H1 (cell line): Measurements from ENCODE around the gene IGFL3. TPM values are rescaled to one million over a fixed set of nuclear protein-coding genes. Genes with fewer than 3 reads are reported as not detected.

ENCODE experiments used
- BCL11A ChIP-seq, 2 experiments: IDR thresholded peaks; one replicate each; pipeline ENCODE4 v1.6.1; 2011; ENCODE audit warnings: low read depth in 2 of 2, low read length in 2 of 2, mild to moderate bottlenecking in 2 of 2
- CBX5 ChIP-seq: fragments of 300-800, 300-1000 bp; sonication (generic); IDR thresholded peaks from 2 replicates; pipeline ENCODE4 v1.7.1; 2016; ENCODE audit warnings: antibody characterized with exemption, low read length, low read depth
- EGR1 ChIP-seq: IDR thresholded peaks from 2 replicates; pipeline ENCODE4 v1.6.1; 2011; ENCODE audit warnings: low read depth, low read length, borderline replicate concordance
- GABPA ChIP-seq: IDR thresholded peaks from 2 replicates; pipeline ENCODE4 v1.6.1; 2011; ENCODE audit warnings: mild to moderate bottlenecking, low read length, moderate library complexity, borderline replicate concordance; ENCODE audit not compliant: insufficient read depth
- JUND ChIP-seq: IDR thresholded peaks from 2 replicates; pipeline ENCODE4 v1.6.1; 2011; ENCODE audit warnings: mild to moderate bottlenecking, improper control_type of control experiment, low read length
- KDM1A ChIP-seq: fragments of 200-600, 300-600 bp; sonication (generic); IDR thresholded peaks from 2 replicates; pipeline ENCODE4 v1.7.1; 2016; ENCODE audit warnings: mild to moderate bottlenecking, low read length, borderline replicate concordance
- RXRA ChIP-seq: IDR thresholded peaks from 2 replicates; pipeline ENCODE4 v1.6.1; 2011; ENCODE audit warnings: low read depth, mild to moderate bottlenecking, low read length, moderate library complexity; ENCODE audit not compliant: insufficient read depth
- SP1 ChIP-seq: IDR thresholded peaks from 2 replicates; pipeline ENCODE4 v1.6.1; 2011; ENCODE audit warnings: low read depth, low read length
- TAF7 ChIP-seq: optimal IDR thresholded peaks from 2 replicates; pipeline ENCODE3; 2011; ENCODE audit warnings: low read depth, mild to moderate bottlenecking, inconsistent platforms, low read length, moderate library complexity, borderline replicate concordance
- TCF12 ChIP-seq: IDR thresholded peaks from 2 replicates; pipeline ENCODE4 v1.6.1; 2011; ENCODE audit warnings: low read depth, mild to moderate bottlenecking, low read length
- polyA plus RNA-seq, 7 experiments: library from polyadenylated mRNA; depleted of rRNA in 3 of 7; stranded (reverse) in 5 of 7; unstranded in 2 of 7; fragments of >200 nt in 5 of 7; fragments of 200-250 nt in 2 of 7; gene quantifications; 1 replicate in 5 of 7; 2 replicates in 1 of 7; 4 replicates in 1 of 7; pipeline versions ENCODE4 v1.2.1 to v1.2.3, GENCODE V29; 2011 to 2013; ENCODE audit warnings: missing spikeins in 2 of 7, mixed read lengths in 2 of 7
- total RNA-seq: library from RNA; stranded (reverse); fragmentation: NEBNext Ultra II Directional; extraction: Animal tissue kit (Norgen Biotek cat#: 25700); gene quantifications from 2 replicates; pipeline ENCODE4 v1.2.1, GENCODE V29; 2021
- TF ChIP-seq, protein P1 (sequence below): fragments of 300-600 bp; sonication (generic); IDR thresholded peaks from 2 replicates; pipeline ENCODE4 v1.7.1; 2012; ENCODE audit warnings: low read length, moderate library complexity, mild to moderate bottlenecking, inconsistent platforms; ENCODE audit not compliant: insufficient replicate concordance

Gene IGFL3
- total and polyA plus RNA-seq, 2 of the 8 experiments (the other 6 are each of a cell fraction or from before 2014, with no cell fraction given) = 0.12 TPM; not detected in 1

DNA sequence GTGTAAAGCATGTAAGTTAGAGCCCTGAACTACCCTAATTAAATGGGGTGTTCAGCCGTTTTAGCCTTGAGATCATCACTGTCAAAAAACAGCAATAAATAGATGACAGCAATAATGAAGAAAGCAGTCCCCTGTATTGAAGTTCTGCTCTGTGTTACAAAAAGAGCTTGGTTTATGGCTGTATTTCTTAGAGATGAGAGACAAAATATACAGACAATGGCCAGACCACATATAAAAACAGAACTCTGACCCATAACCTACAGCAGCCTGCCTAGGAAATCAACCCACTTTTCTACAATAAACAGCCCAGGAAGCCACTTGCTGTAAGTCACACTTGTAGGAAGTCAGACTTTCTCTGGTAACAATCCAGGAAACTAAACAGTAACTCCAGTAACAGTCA is 10.8 kb downstream of the IGFL3 start (continued):
- TF ChIP-seq, protein P1, sequence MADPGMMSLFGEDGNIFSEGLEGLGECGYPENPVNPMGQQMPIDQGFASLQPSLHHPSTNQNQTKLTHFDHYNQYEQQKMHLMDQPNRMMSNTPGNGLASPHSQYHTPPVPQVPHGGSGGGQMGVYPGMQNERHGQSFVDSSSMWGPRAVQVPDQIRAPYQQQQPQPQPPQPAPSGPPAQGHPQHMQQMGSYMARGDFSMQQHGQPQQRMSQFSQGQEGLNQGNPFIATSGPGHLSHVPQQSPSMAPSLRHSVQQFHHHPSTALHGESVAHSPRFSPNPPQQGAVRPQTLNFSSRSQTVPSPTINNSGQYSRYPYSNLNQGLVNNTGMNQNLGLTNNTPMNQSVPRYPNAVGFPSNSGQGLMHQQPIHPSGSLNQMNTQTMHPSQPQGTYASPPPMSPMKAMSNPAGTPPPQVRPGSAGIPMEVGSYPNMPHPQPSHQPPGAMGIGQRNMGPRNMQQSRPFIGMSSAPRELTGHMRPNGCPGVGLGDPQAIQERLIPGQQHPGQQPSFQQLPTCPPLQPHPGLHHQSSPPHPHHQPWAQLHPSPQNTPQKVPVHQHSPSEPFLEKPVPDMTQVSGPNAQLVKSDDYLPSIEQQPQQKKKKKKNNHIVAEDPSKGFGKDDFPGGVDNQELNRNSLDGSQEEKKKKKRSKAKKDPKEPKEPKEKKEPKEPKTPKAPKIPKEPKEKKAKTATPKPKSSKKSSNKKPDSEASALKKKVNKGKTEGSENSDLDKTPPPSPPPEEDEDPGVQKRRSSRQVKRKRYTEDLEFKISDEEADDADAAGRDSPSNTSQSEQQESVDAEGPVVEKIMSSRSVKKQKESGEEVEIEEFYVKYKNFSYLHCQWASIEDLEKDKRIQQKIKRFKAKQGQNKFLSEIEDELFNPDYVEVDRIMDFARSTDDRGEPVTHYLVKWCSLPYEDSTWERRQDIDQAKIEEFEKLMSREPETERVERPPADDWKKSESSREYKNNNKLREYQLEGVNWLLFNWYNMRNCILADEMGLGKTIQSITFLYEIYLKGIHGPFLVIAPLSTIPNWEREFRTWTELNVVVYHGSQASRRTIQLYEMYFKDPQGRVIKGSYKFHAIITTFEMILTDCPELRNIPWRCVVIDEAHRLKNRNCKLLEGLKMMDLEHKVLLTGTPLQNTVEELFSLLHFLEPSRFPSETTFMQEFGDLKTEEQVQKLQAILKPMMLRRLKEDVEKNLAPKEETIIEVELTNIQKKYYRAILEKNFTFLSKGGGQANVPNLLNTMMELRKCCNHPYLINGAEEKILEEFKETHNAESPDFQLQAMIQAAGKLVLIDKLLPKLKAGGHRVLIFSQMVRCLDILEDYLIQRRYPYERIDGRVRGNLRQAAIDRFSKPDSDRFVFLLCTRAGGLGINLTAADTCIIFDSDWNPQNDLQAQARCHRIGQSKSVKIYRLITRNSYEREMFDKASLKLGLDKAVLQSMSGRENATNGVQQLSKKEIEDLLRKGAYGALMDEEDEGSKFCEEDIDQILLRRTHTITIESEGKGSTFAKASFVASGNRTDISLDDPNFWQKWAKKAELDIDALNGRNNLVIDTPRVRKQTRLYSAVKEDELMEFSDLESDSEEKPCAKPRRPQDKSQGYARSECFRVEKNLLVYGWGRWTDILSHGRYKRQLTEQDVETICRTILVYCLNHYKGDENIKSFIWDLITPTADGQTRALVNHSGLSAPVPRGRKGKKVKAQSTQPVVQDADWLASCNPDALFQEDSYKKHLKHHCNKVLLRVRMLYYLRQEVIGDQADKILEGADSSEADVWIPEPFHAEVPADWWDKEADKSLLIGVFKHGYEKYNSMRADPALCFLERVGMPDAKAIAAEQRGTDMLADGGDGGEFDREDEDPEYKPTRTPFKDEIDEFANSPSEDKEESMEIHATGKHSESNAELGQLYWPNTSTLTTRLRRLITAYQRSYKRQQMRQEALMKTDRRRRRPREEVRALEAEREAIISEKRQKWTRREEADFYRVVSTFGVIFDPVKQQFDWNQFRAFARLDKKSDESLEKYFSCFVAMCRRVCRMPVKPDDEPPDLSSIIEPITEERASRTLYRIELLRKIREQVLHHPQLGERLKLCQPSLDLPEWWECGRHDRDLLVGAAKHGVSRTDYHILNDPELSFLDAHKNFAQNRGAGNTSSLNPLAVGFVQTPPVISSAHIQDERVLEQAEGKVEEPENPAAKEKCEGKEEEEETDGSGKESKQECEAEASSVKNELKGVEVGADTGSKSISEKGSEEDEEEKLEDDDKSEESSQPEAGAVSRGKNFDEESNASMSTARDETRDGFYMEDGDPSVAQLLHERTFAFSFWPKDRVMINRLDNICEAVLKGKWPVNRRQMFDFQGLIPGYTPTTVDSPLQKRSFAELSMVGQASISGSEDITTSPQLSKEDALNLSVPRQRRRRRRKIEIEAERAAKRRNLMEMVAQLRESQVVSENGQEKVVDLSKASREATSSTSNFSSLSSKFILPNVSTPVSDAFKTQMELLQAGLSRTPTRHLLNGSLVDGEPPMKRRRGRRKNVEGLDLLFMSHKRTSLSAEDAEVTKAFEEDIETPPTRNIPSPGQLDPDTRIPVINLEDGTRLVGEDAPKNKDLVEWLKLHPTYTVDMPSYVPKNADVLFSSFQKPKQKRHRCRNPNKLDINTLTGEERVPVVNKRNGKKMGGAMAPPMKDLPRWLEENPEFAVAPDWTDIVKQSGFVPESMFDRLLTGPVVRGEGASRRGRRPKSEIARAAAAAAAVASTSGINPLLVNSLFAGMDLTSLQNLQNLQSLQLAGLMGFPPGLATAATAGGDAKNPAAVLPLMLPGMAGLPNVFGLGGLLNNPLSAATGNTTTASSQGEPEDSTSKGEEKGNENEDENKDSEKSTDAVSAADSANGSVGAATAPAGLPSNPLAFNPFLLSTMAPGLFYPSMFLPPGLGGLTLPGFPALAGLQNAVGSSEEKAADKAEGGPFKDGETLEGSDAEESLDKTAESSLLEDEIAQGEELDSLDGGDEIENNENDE = no peak
- no peak for TF ChIP-seq CBX5
- no peak for TF ChIP-seq SP1
- TF ChIP-seq TAF7 = no peak
- TF ChIP-seq BCL11A (IDR thresholded peaks at IDR 0.05; ENCODE audit: low read depth in 2 of 2, low read length in 2 of 2) = no peak
- no peak for TF ChIP-seq EGR1
- no peak for TF ChIP-seq GABPA
- TF ChIP-seq TCF12 = no peak
- TF ChIP-seq KDM1A = no peak
- no peak for TF ChIP-seq RXRA
- TF ChIP-seq JUND = no peak
- TF ChIP-seq, all 59 proteins: peak for 0
